ENCODE results near the gene GABRA4.

GRCh38 chr4:46999566-46999965, 6.2 kb upstream of the GABRA4 start:
- TF ChIP-seq POLR2A (IDR thresholded peaks at IDR 0.05; ENCODE audit: low read depth, low read length) (no peak), TAF1 (IDR thresholded peaks at IDR 0.05; ENCODE audit: borderline replicate concordance, low read depth, low read length) (no peak), POLR2AphosphoS5 (IDR thresholded peaks at IDR 0.05; ENCODE audit: low read depth, low read length) (no peak)
